ENCODE measurements around the gene PEBP1. TPM values are rescaled to one million over a fixed set of nuclear protein-coding genes. Genes with fewer than 3 reads are reported as not detected.
A peak's percentile ranks its signal among the peaks of the same experiment; 100 is the strongest.

The PEBP1 gene
- total and polyA plus RNA-seq, 9 donors: 132 to 156 (median 146) TPM

DNA sequence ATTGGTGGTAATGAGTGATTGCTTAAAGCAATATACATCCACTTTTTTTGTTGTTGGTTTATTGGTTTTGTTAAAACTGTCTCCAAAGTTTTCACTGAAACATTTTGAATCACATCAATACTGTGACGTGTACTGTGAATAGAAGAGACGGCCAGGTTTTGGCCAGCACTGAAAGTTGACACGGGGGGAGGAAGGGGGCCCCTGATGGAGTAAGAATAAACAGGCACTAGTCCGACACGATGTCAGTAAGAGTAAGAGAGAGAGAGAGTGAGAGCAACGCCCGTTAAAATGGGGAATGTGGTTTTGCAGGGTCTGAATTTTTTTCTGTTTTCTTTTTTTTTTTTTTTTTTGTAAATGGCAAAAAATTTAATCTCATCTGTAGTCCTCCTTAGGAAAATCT, 14.7 kb downstream of the PEBP1 start:
- Histone ChIP-seq H3K4me3 (ENCODE audit: low read length) (no peak overlapping the region), H3K9me3 (replicated peaks; ENCODE audit: control insufficient read depth, low read depth, low read length) (no peaks in the 10 kb centered on the region), H3K27me3 (ENCODE audit: control insufficient read depth, insufficient read depth, low read length) (no peaks in the 10 kb centered on the region), H3K36me3 (ENCODE audit: control insufficient read depth, insufficient read depth, low read length) (peaks cover 33% of the 10 kb centered on the region), H3K4me1 (ENCODE audit: control insufficient read depth, insufficient read depth, low read length) (no peaks in the 10 kb centered on the region), H3K27ac (ENCODE audit: low read length) (no peak overlapping the region)
- 51% methylated on average over 3 of the region's 7 CpGs for WGBS (ENCODE audit: insufficient coverage)
- no peak for DNase-seq

GRCh38 chr12:118151755-118152154, 15.8 kb downstream of the PEBP1 start:
- DNase-seq: no peak
- Histone ChIP-seq H3K9me3 (replicated peaks; ENCODE audit: control insufficient read depth, low read depth, low read length) (no peaks in the 10 kb centered on the region), H3K4me1 (ENCODE audit: control insufficient read depth, insufficient read depth, low read length) (no peaks in the 10 kb centered on the region), H3K4me3 (ENCODE audit: low read length) (no peak overlapping the region), H3K27me3 (ENCODE audit: control insufficient read depth, insufficient read depth, low read length) (no peaks in the 10 kb centered on the region), H3K27ac (ENCODE audit: low read length) (no peak overlapping the region), H3K36me3 (ENCODE audit: control insufficient read depth, insufficient read depth, low read length) (peaks cover 26% of the 10 kb centered on the region)
- WGBS (ENCODE audit: insufficient coverage): 89% methylated on average over 4 of the region's 5 CpGs

DNA sequence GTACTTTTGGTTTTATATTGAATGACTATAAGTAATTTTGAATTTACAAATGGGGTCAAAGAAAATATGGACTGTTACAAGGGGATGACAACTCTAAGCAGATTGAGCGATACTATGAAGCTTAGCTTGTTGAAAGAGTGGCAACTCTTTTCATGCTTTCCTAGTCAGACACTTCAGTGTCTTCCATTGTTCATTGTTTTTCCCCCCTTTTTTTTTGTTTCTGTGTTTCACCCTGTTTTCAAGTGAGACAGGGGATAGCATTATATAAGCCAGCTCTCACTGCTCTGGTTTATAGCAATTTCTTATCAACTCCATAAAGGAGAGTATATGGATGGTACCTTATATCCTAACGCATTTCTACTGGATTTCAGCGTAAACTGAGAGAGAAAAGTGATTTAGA, 24.6 kb downstream of the PEBP1 start:
- no peak overlapping the region for H3K4me3 ChIP-seq (ENCODE audit: low read length)
- WGBS (ENCODE audit: insufficient coverage): no CpG with 5 or more reads among the region's 3 CpGs
- no peaks in the 10 kb centered on the region for H3K4me1 ChIP-seq (ENCODE audit: control insufficient read depth, insufficient read depth, low read length)
- no peaks in the 10 kb centered on the region for H3K27me3 ChIP-seq (ENCODE audit: control insufficient read depth, insufficient read depth, low read length)
- no peaks in the 10 kb centered on the region for H3K9me3 ChIP-seq (replicated peaks; ENCODE audit: control insufficient read depth, low read depth, low read length)
- no peak for DNase-seq
- no peak overlapping the region for H3K27ac ChIP-seq (ENCODE audit: low read length)
- peaks cover 32% of the 10 kb centered on the region for H3K36me3 ChIP-seq (ENCODE audit: control insufficient read depth, insufficient read depth, low read length)

- Histone ChIP-seq H3K9me3 (replicated peaks; ENCODE audit: control insufficient read depth, low read depth, low read length) (no peaks in the 10 kb centered on the region), H3K4me3 (ENCODE audit: low read length) (no peak overlapping the region), H3K36me3 (ENCODE audit: control insufficient read depth, insufficient read depth, low read length) (peaks cover 18% of the 10 kb centered on the region), H3K4me1 (ENCODE audit: control insufficient read depth, insufficient read depth, low read length) (no peaks in the 10 kb centered on the region), H3K27ac (ENCODE audit: low read length) (no peak overlapping the region), H3K27me3 (ENCODE audit: control insufficient read depth, insufficient read depth, low read length) (no peaks in the 10 kb centered on the region)
- peak; percentile 22 for DNase-seq
- no CpG with 5 or more reads among the region's 6 CpGs for WGBS (ENCODE audit: insufficient coverage)
These were observed 29.0 kb downstream of the PEBP1 start for GRCh38 chr12:118164798-118165486.

GRCh38 chr12:118166946-118167345, 31.0 kb downstream of the PEBP1 start:
- Histone ChIP-seq H3K4me1 (ENCODE audit: control insufficient read depth, insufficient read depth, low read length) (no peaks in the 10 kb centered on the region), H3K27ac (ENCODE audit: low read length) (no peak overlapping the region), H3K9me3 (replicated peaks; ENCODE audit: control insufficient read depth, low read depth, low read length) (no peaks in the 10 kb centered on the region), H3K36me3 (ENCODE audit: control insufficient read depth, insufficient read depth, low read length) (peaks cover 15% of the 10 kb centered on the region), H3K4me3 (ENCODE audit: low read length) (no peak overlapping the region), H3K27me3 (ENCODE audit: control insufficient read depth, insufficient read depth, low read length) (no peaks in the 10 kb centered on the region)
- no peak for DNase-seq
- no CpG with 5 or more reads among the region's 2 CpGs for WGBS (ENCODE audit: insufficient coverage)

GRCh38 chr12:118175823-118176447, 40.0 kb downstream of the PEBP1 start:
- Histone ChIP-seq H3K4me1 (ENCODE audit: control insufficient read depth, insufficient read depth, low read length) (no peaks in the 10 kb centered on the region), H3K36me3 (ENCODE audit: control insufficient read depth, insufficient read depth, low read length) (peaks cover 41% of the 10 kb centered on the region), H3K27ac (ENCODE audit: low read length) (no peak overlapping the region), H3K9me3 (replicated peaks; ENCODE audit: control insufficient read depth, low read depth, low read length) (no peaks in the 10 kb centered on the region), H3K27me3 (ENCODE audit: control insufficient read depth, insufficient read depth, low read length) (no peaks in the 10 kb centered on the region), H3K4me3 (ENCODE audit: low read length) (no peak overlapping the region)
- peak; percentile 21 for DNase-seq
- WGBS (ENCODE audit: insufficient coverage): 89% methylated on average over 4 of the region's 4 CpGs

- H3K36me3 ChIP-seq (ENCODE audit: control insufficient read depth, insufficient read depth, low read length): peaks cover 14% of the 10 kb centered on the region
- no peaks in the 10 kb centered on the region for H3K27me3 ChIP-seq (ENCODE audit: control insufficient read depth, insufficient read depth, low read length)
- H3K27ac ChIP-seq (ENCODE audit: low read length): no peak overlapping the region
- no peak overlapping the region for H3K4me3 ChIP-seq (ENCODE audit: low read length)
- no peaks in the 10 kb centered on the region for H3K9me3 ChIP-seq (replicated peaks; ENCODE audit: control insufficient read depth, low read depth, low read length)
- DNase-seq: no peak
- H3K4me1 ChIP-seq (ENCODE audit: control insufficient read depth, insufficient read depth, low read length): peaks cover 6% of the 10 kb centered on the region
These were observed 47.2 kb downstream of the PEBP1 start for GRCh38 chr12:118183155-118183554.

GRCh38 chr12:118183711-118184110, 47.8 kb downstream of the PEBP1 start:
- H3K4me1 ChIP-seq (ENCODE audit: control insufficient read depth, insufficient read depth, low read length): peaks cover 6% of the 10 kb centered on the region

GRCh38 chr12:118185602-118186397, 49.9 kb downstream of the PEBP1 start:
- no CpG with 5 or more reads among the region's 5 CpGs for WGBS (ENCODE audit: insufficient coverage)
- Histone ChIP-seq H3K27ac (ENCODE audit: low read length) (no peak overlapping the region), H3K4me1 (ENCODE audit: control insufficient read depth, insufficient read depth, low read length) (peaks cover 18% of the 10 kb centered on the region)

More at GRCh38 chr12:118183711-118184110, 47.8 kb downstream of the PEBP1 start:
- H3K9me3 ChIP-seq (replicated peaks; ENCODE audit: control insufficient read depth, low read depth, low read length): no peaks in the 10 kb centered on the region
- no peak overlapping the region for H3K27ac ChIP-seq (ENCODE audit: low read length)
- peaks cover 14% of the 10 kb centered on the region for H3K36me3 ChIP-seq (ENCODE audit: control insufficient read depth, insufficient read depth, low read length)
- H3K4me3 ChIP-seq (ENCODE audit: low read length): no peak overlapping the region
- no peak for DNase-seq
- no peaks in the 10 kb centered on the region for H3K27me3 ChIP-seq (ENCODE audit: control insufficient read depth, insufficient read depth, low read length)

DNA sequence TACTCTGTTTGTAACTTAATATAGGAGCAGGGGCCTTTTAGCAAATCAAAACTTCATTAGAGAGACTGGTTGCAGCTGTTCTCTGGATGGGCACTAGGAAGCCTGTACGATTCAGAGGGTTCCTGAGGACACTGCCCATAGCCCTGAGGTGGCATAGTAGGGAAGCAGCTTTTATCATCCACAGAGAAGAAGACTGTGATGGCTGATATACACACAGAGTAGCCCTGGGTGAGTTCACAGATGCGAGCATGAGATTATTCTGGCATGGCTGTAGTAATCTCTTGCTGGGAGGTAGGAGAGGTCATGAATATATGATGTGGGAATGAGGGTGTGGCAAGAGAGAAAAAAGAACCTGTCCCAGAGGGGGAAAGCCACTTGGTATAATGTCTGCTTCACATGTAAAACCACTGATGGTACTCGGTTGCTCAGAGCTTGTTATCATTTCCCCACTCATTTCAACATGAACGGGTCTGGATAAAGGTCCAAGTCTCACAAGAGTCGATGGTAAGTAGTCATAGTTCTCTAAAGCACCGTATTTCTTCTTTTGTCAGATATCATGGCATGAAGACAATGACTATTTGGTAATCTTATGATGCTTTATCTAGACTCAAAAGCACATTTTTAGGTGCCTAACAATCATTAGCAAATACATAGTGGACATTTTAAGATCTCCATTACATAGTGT, 52.0 kb downstream of the PEBP1 start:
- peaks cover 18% of the 10 kb centered on the region for H3K4me1 ChIP-seq (ENCODE audit: control insufficient read depth, insufficient read depth, low read length)
- peak; percentile 35 for DNase-seq
- no peaks in the 10 kb centered on the region for H3K9me3 ChIP-seq (replicated peaks; ENCODE audit: control insufficient read depth, low read depth, low read length)
- H3K27me3 ChIP-seq (ENCODE audit: control insufficient read depth, insufficient read depth, low read length): no peaks in the 10 kb centered on the region
- H3K27ac ChIP-seq (ENCODE audit: low read length): peak overlapping the region; percentile 50
- peaks cover 2% of the 10 kb centered on the region for H3K36me3 ChIP-seq (ENCODE audit: control insufficient read depth, insufficient read depth, low read length)
- H3K4me3 ChIP-seq (ENCODE audit: low read length): no peak overlapping the region
- WGBS (ENCODE audit: insufficient coverage): 79% methylated on average over 2 of the region's 6 CpGs

More at GRCh38 chr12:118185602-118186397, 49.9 kb downstream of the PEBP1 start:
- Histone ChIP-seq H3K27me3 (ENCODE audit: control insufficient read depth, insufficient read depth, low read length) (no peaks in the 10 kb centered on the region), H3K4me3 (ENCODE audit: low read length) (no peak overlapping the region), H3K9me3 (replicated peaks; ENCODE audit: control insufficient read depth, low read depth, low read length) (no peaks in the 10 kb centered on the region), H3K36me3 (ENCODE audit: control insufficient read depth, insufficient read depth, low read length) (peaks cover 6% of the 10 kb centered on the region)
- DNase-seq: no peak
